Kidney epithelial cell (primary cell): ENCODE data around the gene IRAK1. TPM values are rescaled to one million over a fixed set of nuclear protein-coding genes. Genes with fewer than 3 reads are reported as not detected.

Experiments
- DNase-seq: peaks from one replicate; pipeline ENCODE4 v3.0.0-alpha.2; 2010; ENCODE audit warnings: low read depth
- H3K27me3 ChIP-seq: 2 replicates; pipeline ENCODE4 v1.6.0; 2011; ENCODE audit warnings: low read length; ENCODE audit not compliant: control insufficient read depth, insufficient read depth
- H3K36me3 ChIP-seq: 2 replicates; pipeline ENCODE4 v1.5.1; 2011; ENCODE audit warnings: low read length; ENCODE audit not compliant: control insufficient read depth, insufficient read depth
- H3K4me3 ChIP-seq: 2 replicates; pipeline ENCODE4 v1.5.1; 2011; ENCODE audit warnings: low read depth, mild to moderate bottlenecking, control low read depth, low read length
- total RNA-seq: library from RNA; depleted of rRNA; stranded (reverse); fragments of >200 nt; gene quantifications from 2 replicates; pipeline ENCODE4 v1.2.3, GENCODE V29; 2015
- TF ChIP-seq, protein P1 (sequence below): IDR thresholded peaks from 2 replicates; pipeline ENCODE4 v1.5.1; 2011; ENCODE audit warnings: mild to moderate bottlenecking, moderate library complexity, low read length, control low read depth, inconsistent platforms; ENCODE audit not compliant: insufficient read depth, poor library complexity, severe bottlenecking

IRAK1 gene
- total RNA-seq, 1 donor from 2014 or later = 193 TPM

GRCh38 chrX:154046031-154046781 is 26.5 kb upstream of the IRAK1 start:
- H3K4me3 ChIP-seq = no peak overlapping the region
- TF ChIP-seq, protein P1, sequence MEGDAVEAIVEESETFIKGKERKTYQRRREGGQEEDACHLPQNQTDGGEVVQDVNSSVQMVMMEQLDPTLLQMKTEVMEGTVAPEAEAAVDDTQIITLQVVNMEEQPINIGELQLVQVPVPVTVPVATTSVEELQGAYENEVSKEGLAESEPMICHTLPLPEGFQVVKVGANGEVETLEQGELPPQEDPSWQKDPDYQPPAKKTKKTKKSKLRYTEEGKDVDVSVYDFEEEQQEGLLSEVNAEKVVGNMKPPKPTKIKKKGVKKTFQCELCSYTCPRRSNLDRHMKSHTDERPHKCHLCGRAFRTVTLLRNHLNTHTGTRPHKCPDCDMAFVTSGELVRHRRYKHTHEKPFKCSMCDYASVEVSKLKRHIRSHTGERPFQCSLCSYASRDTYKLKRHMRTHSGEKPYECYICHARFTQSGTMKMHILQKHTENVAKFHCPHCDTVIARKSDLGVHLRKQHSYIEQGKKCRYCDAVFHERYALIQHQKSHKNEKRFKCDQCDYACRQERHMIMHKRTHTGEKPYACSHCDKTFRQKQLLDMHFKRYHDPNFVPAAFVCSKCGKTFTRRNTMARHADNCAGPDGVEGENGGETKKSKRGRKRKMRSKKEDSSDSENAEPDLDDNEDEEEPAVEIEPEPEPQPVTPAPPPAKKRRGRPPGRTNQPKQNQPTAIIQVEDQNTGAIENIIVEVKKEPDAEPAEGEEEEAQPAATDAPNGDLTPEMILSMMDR = no peak
- DNase-seq = no peak
- H3K27me3 ChIP-seq = no peaks in the 10 kb centered on the region
- no peaks in the 10 kb centered on the region for H3K36me3 ChIP-seq

- H3K36me3 ChIP-seq = no peaks in the 10 kb centered on the region
- H3K4me3 ChIP-seq = no peak overlapping the region
- H3K27me3 ChIP-seq = no peaks in the 10 kb centered on the region
- no peak for DNase-seq
- TF ChIP-seq, protein P1 = no peak
Observed at GRCh38 chrX:154044091-154044490, 24.4 kb upstream of the IRAK1 start.

- DNase-seq = no peak
- H3K36me3 ChIP-seq = no peaks in the 10 kb centered on the region
- no peaks in the 10 kb centered on the region for H3K27me3 ChIP-seq
- TF ChIP-seq, protein P1 = no peak
- H3K4me3 ChIP-seq = no peak overlapping the region
Observed at GRCh38 chrX:154043003-154043763, 23.5 kb upstream of the IRAK1 start.

DNA sequence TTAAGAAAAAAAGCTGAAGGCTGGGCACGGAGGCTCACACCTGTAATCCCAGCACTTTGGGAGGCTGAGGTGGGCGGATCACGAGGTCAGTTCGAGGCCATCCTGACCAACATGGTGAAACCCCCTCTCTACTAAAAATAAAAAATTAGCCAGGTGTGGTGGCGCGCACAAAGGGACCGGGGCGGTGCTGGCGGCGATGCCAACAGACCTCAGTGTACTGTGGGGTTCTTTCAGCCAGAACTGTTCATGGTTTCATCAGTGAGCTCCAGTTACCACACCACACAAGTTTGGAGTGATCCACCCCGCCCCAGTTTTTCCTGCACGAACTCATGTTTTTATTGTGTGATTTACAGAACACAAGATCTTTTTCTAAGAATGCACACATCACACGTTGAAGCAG is 21.2 kb upstream of the IRAK1 start:
- TF ChIP-seq, protein P1 = no peak

GRCh38 chrX:154040307-154040756 is 20.6 kb upstream of the IRAK1 start:
- no peak overlapping the region for H3K4me3 ChIP-seq
- no peaks in the 10 kb centered on the region for H3K27me3 ChIP-seq
- DNase-seq = no peak
- TF ChIP-seq, protein P1 = no peak
- no peaks in the 10 kb centered on the region for H3K36me3 ChIP-seq

More for the DNA sequence above, 21.2 kb upstream of the IRAK1 start:
- no peak overlapping the region for H3K4me3 ChIP-seq
- no peak for DNase-seq
- no peaks in the 10 kb centered on the region for H3K36me3 ChIP-seq
- no peaks in the 10 kb centered on the region for H3K27me3 ChIP-seq
